HAP-1 (cell line): ENCODE data around the gene SNX25.

ENCODE experiments used
- DNase-seq, 2 experiments: peaks; one replicate each; pipeline ENCODE4 v3.0.0-alpha.2; 2016 to 2020; ENCODE audit warnings: low spot score in 2 of 2
- H3K27me3 ChIP-seq: fragments of 250-450 bp; sonication (Bioruptor Pico); 2 replicates; pipeline ENCODE4 v1.5.1; 2020; ENCODE audit warnings: low read depth, mild to moderate bottlenecking, moderate library complexity
- H3K36me3 ChIP-seq: fragments of 250-450 bp; sonication (Bioruptor Pico); replicated peaks from 2 replicates; pipeline ENCODE4 v1.5.1; 2020; ENCODE audit warnings: mild to moderate bottlenecking
- H3K4me1 ChIP-seq: fragments of 250-450 bp; sonication (Bioruptor Pico); 2 replicates; pipeline ENCODE4 v1.5.1; 2020; ENCODE audit warnings: mild to moderate bottlenecking
- H3K4me3 ChIP-seq: fragments of 250-450 bp; sonication (Bioruptor Pico); 2 replicates; pipeline ENCODE4 v1.5.1; 2020; ENCODE audit warnings: mild to moderate bottlenecking, moderate library complexity
- H3K9me3 ChIP-seq: fragments of 250-450 bp; sonication (Bioruptor Pico); 2 replicates; pipeline ENCODE4 v1.5.1; 2020; ENCODE audit warnings: mild to moderate bottlenecking, moderate library complexity
- in situ Hi-C: fragments of 300-500 bp; cut with MboI; formaldehyde crosslinking; loops from 3 replicates; pipeline ENCODE4 v1.14.3; 2020; ENCODE audit warnings: low sequenced_read_pairs, inconsistent platforms, mixed read lengths

SNX25 gene

GRCh38 chr4:185370268-185370949 lies 161.0 kb downstream of the SNX25 start:
- in situ Hi-C loops = no loop called here

DNA sequence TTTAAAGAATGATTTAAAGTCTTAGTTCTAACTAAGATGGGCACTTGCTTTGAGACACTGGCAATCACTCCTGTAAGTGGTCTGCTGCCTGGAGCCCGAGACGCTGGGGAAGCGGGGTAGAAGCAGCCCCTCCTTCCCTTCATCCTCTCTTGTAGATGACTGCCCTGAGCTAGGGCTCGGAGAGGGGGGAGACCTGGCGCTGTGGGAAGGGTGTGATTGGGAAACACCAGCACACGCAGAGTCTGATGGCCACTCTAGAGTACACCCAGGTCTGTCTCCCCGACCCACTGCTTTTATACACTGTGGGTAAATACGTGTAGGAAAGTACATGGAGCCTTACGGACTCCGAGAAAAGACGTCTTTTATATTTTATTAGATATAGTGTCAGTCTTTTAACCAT lies 162.3 kb downstream of the SNX25 start:
- H3K4me1 ChIP-seq = peaks cover 16% of the 10 kb centered on the region
- DNase-seq = no peak
- no peaks in the 10 kb centered on the region for H3K9me3 ChIP-seq
- H3K36me3 ChIP-seq = no peaks in the 10 kb centered on the region
- no peak overlapping the region for H3K4me3 ChIP-seq
- no peaks in the 10 kb centered on the region for H3K27me3 ChIP-seq
- in situ Hi-C loops = no loop called here

More at GRCh38 chr4:185370268-185370949, 161.0 kb downstream of the SNX25 start:
- Histone ChIP-seq H3K36me3 (no peaks in the 10 kb centered on the region), H3K4me1 (peaks cover 21% of the 10 kb centered on the region), H3K9me3 (no peaks in the 10 kb centered on the region), H3K4me3 (no peak overlapping the region), H3K27me3 (no peaks in the 10 kb centered on the region)
- DNase-seq = peak; percentile 34 to 90

DNA sequence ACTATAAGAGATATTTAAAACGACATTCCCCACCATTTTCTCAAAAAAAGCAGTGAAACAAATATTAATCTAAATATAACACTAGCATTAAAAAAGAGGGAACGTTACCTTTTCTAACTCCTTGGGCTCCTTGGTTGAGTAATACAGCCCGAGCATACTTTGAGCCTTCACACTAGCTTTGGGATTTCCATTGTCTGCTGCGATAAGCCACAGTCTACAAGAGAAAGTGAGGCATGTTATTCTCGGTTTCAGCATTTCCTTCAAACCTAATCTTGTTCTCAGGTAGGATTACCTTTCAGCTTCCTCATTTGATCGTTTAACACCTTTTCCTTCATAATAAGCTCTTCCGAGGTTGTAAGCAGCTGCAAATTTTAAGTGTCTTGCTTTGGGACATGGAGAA lies 164.6 kb downstream of the SNX25 start:
- H3K4me3 ChIP-seq = no peak overlapping the region
- no peaks in the 10 kb centered on the region for H3K27me3 ChIP-seq
- no peaks in the 10 kb centered on the region for H3K36me3 ChIP-seq
- DNase-seq = no peak
- H3K9me3 ChIP-seq = no peaks in the 10 kb centered on the region
- in situ Hi-C loops = no loop called here
- H3K4me1 ChIP-seq = peaks cover 20% of the 10 kb centered on the region

DNA sequence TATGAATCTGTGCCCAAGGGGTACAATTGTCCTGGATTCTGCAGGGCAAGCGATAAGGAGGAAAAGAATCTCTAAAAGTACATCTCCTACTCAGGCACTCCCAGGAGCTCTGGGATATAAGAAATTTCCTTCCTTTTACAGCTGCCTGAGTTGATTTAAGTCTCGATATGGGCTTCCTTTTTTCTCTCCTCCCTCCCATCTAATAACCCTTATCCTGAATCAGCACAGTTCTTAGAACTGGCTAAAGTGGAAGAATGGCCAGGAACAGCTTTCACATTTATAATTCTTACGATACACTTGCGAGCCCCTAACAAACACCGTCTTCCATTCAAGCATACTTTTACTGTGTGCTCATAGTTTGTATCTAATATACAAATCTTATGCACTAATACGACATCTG lies 165.2 kb downstream of the SNX25 start:
- no peak for DNase-seq
- Histone ChIP-seq H3K4me3 (no peak overlapping the region), H3K9me3 (no peaks in the 10 kb centered on the region), H3K36me3 (no peaks in the 10 kb centered on the region), H3K4me1 (peaks cover 17% of the 10 kb centered on the region), H3K27me3 (no peaks in the 10 kb centered on the region)
- in situ Hi-C loops = no loop called here

DNA sequence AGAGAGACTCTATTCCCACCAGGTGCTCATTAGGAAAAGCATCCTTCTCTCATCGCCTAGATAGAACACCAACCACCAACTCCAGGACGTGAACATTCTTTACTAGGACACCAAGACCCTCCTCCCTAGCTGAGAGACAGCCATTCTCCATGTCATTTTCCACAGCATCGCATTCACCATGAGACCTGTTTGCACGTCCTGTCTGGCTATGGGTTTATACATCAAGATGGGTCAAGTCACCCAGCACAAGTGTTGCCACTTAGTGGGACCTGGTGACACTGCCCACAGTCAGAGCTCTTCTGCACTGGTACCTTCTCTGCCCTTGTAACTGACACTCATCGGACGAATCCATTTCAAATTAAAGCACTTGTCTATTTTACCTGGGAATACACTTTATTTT lies 168.9 kb downstream of the SNX25 start:
- in situ Hi-C loops = no loop called here
- no peaks in the 10 kb centered on the region for H3K36me3 ChIP-seq
- H3K4me1 ChIP-seq = peaks cover 14% of the 10 kb centered on the region
- H3K27me3 ChIP-seq = no peaks in the 10 kb centered on the region
- H3K4me3 ChIP-seq = no peak overlapping the region
- no peak for DNase-seq
- 0 out of 2 replicates have a peak, but pooled peaks cover 3% of the 10 kb centered on the region for H3K9me3 ChIP-seq

GRCh38 chr4:185379326-185380295 lies 170.2 kb downstream of the SNX25 start:
- Histone ChIP-seq H3K36me3 (no peaks in the 10 kb centered on the region), H3K4me1 (peaks cover 14% of the 10 kb centered on the region), H3K4me3 (no peak overlapping the region), H3K9me3 (0 out of 2 replicates have a peak, but pooled peaks cover 3% of the 10 kb centered on the region), H3K27me3 (no peaks in the 10 kb centered on the region)
- in situ Hi-C loops = no loop called here
- DNase-seq = no peak

- Histone ChIP-seq H3K4me1 (peaks cover 18% of the 10 kb centered on the region), H3K4me3 (no peak overlapping the region), H3K9me3 (0 out of 2 replicates have a peak, but pooled peaks cover 3% of the 10 kb centered on the region), H3K27me3 (no peaks in the 10 kb centered on the region), H3K36me3 (no peaks in the 10 kb centered on the region)
- in situ Hi-C loops = no loop called here
- no peak for DNase-seq
Observed at GRCh38 chr4:185380320-185380719, 170.9 kb downstream of the SNX25 start.

- DNase-seq = no peak
- Histone ChIP-seq H3K4me3 (no peak overlapping the region), H3K36me3 (no peaks in the 10 kb centered on the region), H3K9me3 (0 out of 2 replicates have a peak, but pooled peaks cover 3% of the 10 kb centered on the region), H3K27me3 (no peaks in the 10 kb centered on the region), H3K4me1 (peaks cover 26% of the 10 kb centered on the region)
- in situ Hi-C loops = no loop called here
Observed at GRCh38 chr4:185381288-185382196, 172.1 kb downstream of the SNX25 start.

DNA sequence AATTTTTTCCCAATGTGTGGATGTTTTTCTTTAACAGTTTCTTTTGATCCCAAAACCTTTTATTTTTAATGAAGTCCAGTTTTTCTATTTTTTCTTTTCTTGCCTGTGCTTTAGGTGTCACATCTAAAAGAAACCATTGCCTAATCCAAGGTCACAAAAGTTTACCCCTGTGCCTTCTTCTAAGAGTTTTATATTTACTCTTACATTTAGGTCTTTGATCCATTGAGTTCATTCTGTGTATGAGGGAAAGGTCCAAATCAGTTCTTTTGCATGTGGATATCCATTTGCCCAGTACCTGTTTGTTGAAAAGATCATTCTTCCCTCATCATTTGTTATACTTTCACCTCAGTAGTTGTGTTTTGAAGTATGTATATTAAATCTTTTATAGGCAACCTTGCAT lies 173.4 kb downstream of the SNX25 start:
- H3K9me3 ChIP-seq = 0 out of 2 replicates have a peak, but pooled peaks cover 3% of the 10 kb centered on the region
- in situ Hi-C loops = no loop called here
- no peak overlapping the region for H3K4me3 ChIP-seq
- H3K4me1 ChIP-seq = peaks cover 23% of the 10 kb centered on the region
- DNase-seq = no peak
- H3K27me3 ChIP-seq = no peaks in the 10 kb centered on the region
- H3K36me3 ChIP-seq = no peaks in the 10 kb centered on the region

DNA sequence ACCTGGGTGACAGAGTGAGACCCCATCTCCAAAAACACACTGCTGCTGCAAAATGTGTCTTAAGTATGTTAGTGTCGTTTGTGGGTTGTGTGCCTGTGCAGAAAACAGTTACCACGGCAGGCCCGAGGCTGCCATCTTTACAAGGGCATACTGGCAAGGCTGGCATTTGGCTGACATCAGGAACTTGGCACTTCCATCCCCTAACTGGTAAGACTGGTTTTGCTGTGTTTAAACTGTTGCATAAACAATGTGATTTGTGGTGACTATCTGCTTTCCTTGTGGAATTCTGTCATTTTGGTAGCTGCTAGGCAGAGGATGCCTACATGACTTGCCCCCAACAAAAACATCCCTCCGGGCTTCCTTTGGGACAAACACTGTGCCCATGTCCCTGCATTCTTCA lies 174.1 kb downstream of the SNX25 start:
- no peak for DNase-seq
- H3K4me1 ChIP-seq = peaks cover 22% of the 10 kb centered on the region
- H3K36me3 ChIP-seq = no peaks in the 10 kb centered on the region
- in situ Hi-C loops = no loop called here
- H3K4me3 ChIP-seq = no peak overlapping the region
- H3K9me3 ChIP-seq = 0 out of 2 replicates have a peak, but pooled peaks cover 3% of the 10 kb centered on the region
- H3K27me3 ChIP-seq = no peaks in the 10 kb centered on the region

DNA sequence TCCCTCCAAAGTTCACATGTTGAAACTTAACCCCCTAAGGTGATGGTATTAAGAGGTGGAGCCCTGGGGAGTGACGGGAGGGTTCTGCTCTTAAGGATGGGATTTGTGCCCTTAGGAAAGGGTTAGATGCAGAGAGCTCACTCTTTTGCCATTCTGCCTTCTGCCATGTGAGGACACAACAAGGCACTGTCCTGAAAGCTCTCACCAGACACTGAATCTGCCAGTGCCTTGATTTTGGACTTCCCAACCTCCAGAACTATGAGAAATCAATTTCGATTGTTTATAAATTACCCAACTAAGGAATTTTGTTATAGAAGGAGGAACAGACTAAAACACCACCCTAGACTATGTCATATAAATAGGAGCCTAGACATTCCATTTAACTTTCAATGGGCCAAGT lies 174.7 kb downstream of the SNX25 start:
- no peaks in the 10 kb centered on the region for H3K36me3 ChIP-seq
- no peak overlapping the region for H3K4me3 ChIP-seq
- H3K9me3 ChIP-seq = 0 out of 2 replicates have a peak, but pooled peaks cover 3% of the 10 kb centered on the region
- H3K27me3 ChIP-seq = no peaks in the 10 kb centered on the region
- DNase-seq = no peak
- peaks cover 22% of the 10 kb centered on the region for H3K4me1 ChIP-seq
- in situ Hi-C loops = no loop called here

GRCh38 chr4:185384930-185385331 lies 175.5 kb downstream of the SNX25 start:
- in situ Hi-C loops = no loop called here
- Histone ChIP-seq H3K4me3 (no peak overlapping the region), H3K9me3 (peaks cover 3% of the 10 kb centered on the region; the same call in 1 of the 2 replicates), H3K4me1 (peaks cover 22% of the 10 kb centered on the region), H3K36me3 (no peaks in the 10 kb centered on the region), H3K27me3 (no peaks in the 10 kb centered on the region)
- DNase-seq = peak in 1 of 2 experiments; percentile 15

DNA sequence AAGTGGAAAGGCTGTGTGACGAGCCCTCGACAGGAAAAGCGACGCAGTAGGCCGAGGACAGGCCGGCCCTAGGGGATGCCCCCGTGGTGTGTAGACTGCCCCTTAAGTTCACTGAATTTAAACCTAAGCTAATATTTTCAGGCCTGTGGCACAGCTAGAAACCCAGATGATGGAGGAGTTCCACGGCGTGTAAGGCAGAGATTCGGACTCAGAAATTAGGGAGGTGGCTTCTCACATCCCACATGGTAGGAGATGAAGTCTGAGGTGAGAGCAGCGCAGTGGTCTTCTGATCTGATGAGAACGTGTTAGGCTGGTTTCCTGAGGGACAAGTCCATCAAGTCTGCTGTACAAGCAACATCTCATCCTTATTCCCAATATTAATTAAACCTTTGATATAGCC lies 178.6 kb downstream of the SNX25 start:
- no peaks in the 10 kb centered on the region for H3K36me3 ChIP-seq
- H3K4me1 ChIP-seq = peaks cover 12% of the 10 kb centered on the region
- H3K9me3 ChIP-seq = no peaks in the 10 kb centered on the region; the same call in 1 of the 2 replicates
- DNase-seq = no peak
- H3K27me3 ChIP-seq = no peaks in the 10 kb centered on the region
- no peak overlapping the region for H3K4me3 ChIP-seq
- in situ Hi-C loops = no loop called here
